ENCODE measurements around the gene TADA2B. TPM values are rescaled to one million over a fixed set of nuclear protein-coding genes. Genes with fewer than 3 reads are reported as not detected.

The TADA2B gene
- total RNA-seq, 4 donors from 2014 or later = 11.7 to 30.0 (median 13.1) TPM

DNA sequence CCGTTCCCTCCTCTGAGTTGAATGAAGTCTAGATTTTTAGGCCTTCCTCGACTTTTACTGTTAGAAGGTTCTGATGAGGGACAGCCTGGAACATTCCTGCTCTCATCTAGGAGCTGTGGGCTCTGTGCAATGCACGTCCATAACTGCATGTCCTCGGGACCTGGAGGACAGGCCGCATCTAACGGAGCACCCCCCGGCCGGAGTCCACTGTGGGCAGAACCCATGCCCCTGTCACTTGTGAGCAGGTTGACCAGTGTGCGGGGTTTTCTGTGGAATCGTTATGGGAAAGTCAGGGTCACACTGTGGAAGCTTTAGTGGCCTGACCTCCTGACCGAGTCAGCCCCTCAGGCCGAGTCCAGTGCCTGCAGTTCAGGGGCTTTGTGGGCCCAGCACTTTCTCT lies 19.3 kb upstream of the TADA2B start:
- TF ChIP-seq CTCF (IDR thresholded peaks at IDR 0.05; ENCODE audit: low read depth) = no peak

- TF ChIP-seq CTCF (IDR thresholded peaks at IDR 0.05; ENCODE audit: low read depth) = no peak
Measured at GRCh38 chr4:7024336-7024890, 18.8 kb upstream of the TADA2B start.

DNA sequence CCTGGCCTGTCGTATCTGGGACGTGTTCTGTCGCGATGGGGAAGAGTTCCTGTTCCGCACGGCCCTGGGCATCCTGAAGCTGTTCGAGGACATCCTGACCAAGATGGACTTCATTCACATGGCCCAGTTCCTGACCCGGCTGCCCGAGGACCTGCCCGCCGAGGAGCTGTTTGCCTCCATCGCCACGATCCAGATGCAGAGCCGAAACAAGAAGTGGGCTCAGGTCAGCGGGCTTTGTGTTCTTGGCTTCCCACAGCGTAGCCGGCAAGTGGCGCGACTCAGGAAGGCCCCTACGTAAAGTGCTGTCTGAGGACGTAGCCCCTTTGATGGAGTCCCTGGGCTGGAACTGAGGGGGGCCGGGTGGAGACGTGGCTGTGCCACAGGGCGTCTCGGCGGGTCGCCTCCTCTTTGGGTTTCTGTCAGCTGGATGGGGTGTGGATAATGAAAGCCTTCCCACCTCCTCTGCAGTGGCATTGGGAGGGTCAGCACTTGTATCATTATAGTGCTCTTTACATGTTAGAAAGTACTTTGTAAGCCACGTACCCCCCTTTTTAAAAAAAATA lies 18.1 kb upstream of the TADA2B start:
- TF ChIP-seq CTCF (IDR thresholded peaks at IDR 0.05; ENCODE audit: low read depth) = no peak

DNA sequence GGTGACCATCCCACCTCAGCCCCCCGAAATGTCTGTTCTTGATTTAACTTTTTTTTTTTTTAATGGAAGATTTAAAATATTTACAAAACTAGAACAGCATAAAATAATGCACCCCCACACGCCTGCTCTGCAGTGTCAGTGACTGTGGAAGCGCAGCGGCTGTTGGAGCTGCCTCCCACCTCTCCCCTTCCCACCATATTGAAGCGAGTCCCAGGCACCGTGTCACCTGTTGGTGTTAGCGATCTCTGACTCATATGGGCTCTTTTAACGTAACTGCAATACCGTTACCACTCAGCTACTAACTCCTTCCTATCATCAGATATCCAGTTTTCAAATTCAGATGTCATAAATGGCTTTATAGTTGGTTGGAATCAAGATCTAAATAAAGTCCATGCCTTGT lies 17.1 kb upstream of the TADA2B start:
- TF ChIP-seq CTCF (IDR thresholded peaks at IDR 0.05; ENCODE audit: low read depth) = no peak

DNA sequence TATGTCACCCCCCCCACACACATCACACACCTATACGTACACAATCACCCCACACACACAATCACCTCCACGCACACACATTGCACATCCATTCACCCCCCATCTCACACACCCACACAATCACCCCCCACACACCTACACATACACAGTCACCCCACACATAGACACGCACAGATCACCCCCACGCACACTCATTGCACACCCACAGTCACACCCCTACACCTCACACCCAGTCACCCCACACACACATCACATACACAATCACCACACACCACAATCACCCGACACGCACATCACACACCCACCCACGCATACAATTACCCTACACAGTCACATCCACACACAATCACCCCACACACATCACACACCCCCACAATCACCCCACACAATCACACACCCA lies 15.9 kb upstream of the TADA2B start:
- TF ChIP-seq CTCF (IDR thresholded peaks at IDR 0.05; ENCODE audit: low read depth) = no peak

GRCh38 chr4:7027913-7028312 lies 15.3 kb upstream of the TADA2B start:
- no peak for TF ChIP-seq CTCF (IDR thresholded peaks at IDR 0.05; ENCODE audit: low read depth)

DNA sequence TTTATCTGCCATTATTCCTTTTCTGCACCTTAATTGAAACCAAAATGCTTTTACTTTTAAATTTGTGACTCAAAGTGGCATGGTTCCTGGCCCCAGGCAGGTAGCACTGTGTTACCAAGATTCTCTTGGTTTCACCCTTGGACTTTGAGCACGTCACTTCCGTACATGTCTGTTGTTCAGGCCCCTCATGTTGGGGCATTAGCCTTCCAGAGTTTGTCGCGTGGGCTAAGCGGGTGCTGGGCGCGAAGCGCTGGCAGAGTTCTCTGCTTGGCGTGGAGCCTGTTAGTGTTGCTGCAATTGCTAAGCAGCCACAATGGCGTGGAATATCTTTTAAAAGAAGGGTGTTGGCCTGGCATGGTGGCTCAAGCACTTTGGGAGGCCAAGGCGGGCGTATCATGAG lies 14.0 kb upstream of the TADA2B start:
- no peak for TF ChIP-seq CTCF (IDR thresholded peaks at IDR 0.05; ENCODE audit: low read depth)
